GM19372 (cell line): ENCODE data around the gene CAPN1.

Experiments
- ATAC-seq: cut with Tn5 transposase; IDR thresholded peaks from one replicate; pipeline ENCODE4 v1.9.1; 2021; ENCODE audit warnings: mild to moderate bottlenecking, low read depth, moderate library complexity; ENCODE audit not compliant: unreplicated experiment

The CAPN1 gene

DNA sequence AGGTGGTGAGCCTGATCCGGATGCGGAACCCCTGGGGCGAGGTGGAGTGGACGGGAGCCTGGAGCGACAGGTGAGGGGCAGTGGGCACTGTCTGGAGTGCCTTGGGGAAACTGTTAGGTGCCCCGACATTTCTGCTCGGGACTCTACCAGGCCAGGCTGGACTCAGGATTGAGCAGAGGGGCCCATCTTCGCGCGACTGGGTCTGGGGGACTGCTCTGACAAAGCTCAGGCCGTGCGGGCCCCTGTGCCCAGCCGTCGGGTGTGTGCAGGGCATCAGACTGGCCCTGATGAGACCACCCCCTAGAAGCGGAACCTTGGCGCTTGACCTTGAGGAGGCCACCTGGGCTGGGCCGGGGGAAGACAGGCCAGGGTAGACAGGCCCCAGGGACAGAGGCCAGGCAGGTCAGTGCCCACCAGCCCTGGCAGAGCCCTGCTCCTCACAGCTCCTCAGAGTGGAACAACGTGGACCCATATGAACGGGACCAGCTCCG is 6.3 kb downstream of the CAPN1 start:
- ATAC-seq: no peak

DNA sequence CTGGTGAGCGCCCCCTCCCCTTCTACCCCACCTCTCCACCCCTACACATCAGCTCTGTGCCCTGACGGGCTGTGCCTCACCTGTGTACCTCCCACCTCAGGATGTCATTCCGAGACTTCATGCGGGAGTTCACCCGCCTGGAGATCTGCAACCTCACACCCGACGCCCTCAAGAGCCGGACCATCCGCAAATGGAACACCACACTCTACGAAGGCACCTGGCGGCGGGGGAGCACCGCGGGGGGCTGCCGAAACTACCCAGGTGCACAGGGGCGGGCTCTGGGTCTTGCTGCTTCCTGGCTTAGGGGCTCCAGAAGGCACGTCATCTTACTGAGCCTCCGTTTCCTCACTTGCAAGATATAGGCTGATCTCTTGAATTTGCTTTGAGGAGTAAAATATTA is 6.8 kb downstream of the CAPN1 start:
- no peak for ATAC-seq

DNA sequence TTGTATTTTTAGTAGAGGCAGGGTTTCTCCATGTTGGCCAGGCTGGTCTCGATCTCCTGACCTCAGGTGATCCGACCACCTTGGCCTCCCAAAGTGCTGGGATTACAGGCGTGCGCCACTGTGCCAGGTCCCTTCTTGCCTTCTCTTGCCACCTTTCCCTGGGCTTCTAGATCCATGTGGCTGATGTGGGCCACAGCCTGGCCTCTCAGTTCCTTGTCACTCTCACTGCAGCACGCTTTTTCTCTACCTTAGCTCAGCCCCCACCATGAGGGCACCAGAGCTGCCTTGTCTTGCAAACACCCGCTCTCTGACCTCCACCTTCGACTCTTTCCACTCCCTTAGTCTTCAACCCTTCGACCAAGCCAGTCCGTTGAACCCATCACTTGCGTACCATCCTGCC is 7.5 kb downstream of the CAPN1 start:
- no peak for ATAC-seq

DNA sequence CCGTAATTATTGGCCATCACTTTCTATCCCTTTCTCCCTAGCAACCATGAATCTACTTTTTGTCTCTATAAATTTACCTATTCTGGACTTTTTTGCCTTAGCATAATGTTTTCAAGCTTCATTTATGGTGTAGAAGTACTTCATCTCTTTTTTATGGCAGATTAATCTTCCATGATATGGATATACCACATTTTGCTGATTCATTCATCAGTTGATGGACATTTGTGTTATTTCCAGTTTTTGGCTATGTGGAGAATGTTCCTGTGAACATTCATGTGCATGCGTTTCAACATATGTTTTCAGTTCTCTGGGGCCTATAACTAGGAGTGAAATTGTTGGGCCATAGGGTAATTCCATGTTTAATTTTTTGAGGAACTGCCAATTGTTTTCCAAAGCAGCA is 12.8 kb downstream of the CAPN1 start:
- no peak for ATAC-seq

DNA sequence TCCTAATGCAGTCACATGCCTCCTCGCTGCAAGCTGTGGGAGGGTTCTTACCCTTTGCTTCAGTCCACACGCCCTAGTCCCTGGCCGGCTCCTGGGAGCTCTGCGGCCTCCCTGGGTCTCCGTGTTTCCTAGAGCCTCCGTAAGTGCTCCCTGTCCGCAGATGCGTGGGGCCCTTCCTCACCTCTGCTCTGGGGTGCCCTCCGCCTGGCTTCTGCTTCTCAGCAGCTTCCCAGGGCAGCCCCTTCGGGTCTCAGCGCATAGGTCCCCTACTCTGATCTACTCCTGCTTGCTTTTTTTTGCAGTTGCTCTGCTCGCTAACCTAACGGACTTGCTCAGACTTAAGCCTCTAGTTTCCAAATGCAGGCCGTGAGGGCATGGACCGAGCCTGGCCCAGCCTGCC is 22.4 kb downstream of the CAPN1 start:
- ATAC-seq: no peak

DNA sequence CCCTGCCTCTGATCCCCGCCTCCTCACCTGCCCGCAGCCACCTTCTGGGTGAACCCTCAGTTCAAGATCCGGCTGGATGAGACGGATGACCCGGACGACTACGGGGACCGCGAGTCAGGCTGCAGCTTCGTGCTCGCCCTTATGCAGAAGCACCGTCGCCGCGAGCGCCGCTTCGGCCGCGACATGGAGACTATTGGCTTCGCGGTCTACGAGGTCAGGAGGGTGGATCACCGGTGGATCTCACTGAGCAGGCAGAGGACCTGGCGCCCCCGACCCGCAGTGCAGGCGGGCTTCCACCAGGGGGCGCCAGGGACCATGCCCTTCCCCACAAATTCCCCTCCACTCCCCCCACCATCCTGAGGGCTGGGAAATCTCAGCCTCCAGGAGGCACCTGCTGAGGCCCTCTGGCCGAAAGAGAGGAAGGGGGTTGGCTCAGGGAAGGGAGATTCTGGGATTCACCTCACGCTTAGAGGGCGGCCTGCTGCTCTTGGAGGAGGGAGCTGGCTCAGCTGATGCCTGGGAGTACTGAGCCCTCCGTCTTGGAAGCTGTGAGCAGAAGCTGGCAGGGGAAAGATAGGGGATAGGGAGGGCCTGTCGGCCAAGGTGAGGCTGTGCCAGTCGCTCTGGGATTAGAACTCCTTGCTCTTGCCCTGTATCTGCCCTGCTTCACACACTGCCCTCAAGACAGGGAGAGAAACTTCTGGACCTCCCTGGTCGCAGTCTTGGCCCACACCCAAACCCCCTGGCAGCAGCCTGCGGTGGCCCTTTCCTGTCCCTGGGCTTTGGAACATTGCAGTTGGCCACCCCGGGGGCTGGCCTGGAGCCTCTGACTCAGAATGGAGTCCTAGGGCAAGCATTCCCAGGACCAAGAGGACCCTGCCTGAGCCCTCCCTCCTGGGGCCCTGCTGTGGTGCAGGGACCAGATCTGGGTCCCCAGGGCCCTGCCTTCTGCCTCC is 23.2 kb downstream of the CAPN1 start:
- no peak for ATAC-seq

DNA sequence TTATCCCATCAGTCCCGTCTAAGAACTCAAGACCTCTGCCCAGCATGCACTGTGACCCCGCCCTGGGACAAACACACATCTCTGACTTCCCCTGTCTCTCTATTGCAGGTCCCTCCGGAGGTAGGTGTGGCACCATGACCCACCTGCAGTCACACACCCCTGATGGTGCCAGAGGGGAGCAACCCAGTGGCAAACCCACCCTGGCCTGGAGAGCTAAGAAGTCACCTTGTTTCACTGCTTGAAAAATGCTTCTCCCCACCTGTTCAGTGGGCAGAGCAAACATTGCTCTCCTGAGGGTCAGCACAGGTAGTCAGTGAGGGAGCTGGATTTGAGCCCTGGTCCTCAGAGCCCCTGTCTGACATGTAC is 23.9 kb downstream of the CAPN1 start:
- no peak for ATAC-seq

DNA sequence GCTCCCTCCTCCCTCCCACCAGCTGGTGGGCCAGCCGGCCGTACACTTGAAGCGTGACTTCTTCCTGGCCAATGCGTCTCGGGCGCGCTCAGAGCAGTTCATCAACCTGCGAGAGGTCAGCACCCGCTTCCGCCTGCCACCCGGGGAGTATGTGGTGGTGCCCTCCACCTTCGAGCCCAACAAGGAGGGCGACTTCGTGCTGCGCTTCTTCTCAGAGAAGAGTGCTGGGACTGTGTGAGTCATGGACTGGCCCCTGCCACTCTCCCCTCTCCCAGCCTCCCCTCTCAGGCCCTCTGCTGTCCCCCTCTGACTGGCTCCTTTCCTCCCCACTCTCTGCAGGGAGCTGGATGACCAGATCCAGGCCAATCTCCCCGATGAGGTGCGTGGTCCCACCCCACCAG is 24.7 kb downstream of the CAPN1 start:
- ATAC-seq: no peak

DNA sequence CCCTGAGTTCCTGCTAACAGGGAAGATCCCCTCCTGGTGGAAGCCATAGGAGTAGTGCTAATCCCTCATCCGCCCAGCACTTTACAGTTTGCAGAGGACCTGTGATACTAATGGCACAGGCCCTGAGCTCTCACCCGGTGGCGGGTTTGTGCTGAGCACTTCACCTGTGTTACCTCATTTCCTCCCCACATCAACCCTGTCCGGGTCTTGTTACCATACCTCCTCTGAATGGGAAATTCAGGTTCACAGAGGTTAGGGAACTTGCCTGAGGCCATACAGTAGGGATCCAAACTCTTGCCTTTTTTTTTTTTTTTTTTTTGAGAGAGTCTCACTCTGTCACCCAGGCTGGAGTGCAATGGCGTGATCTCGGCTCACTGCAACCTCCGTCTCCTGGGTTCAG is 25.2 kb downstream of the CAPN1 start:
- no peak for ATAC-seq

DNA sequence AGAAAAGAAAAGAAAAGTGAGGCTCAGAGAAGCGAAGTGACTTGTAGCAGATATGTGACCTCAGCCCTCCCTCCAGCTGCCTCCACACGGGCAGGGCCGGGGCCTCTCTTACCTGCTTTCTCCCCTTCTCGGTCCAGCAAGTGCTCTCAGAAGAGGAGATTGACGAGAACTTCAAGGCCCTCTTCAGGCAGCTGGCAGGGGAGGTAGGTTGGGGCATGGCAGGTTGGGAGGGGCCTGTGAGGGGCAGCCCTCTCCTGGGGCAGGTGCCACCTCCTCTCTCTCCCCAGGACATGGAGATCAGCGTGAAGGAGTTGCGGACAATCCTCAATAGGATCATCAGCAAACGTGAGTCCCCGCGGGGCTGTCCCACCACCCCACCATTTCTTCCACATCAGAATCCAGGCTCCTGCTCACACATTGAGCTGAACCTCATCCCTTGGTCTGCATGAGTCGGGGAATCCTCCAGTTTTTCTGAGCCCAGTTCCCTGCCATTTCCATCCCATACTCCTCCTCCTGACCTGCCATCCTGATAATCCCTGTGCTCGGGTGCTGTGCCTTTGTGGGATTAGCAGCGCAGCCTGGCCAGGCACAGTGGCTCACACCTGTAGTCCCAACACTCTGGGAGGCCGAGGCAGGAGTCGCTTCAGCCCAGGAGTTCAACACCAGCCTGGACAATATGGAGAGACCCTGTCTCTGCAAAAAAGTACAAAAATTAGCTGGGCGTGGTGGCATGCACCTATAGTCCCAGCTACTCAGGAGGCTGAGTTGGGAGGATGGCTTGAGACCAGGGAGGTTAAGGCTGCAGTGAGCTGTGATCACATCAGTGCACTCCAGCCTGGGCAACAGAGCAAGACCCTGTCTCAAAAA is 26.4 kb downstream of the CAPN1 start:
- ATAC-seq: no peak

DNA sequence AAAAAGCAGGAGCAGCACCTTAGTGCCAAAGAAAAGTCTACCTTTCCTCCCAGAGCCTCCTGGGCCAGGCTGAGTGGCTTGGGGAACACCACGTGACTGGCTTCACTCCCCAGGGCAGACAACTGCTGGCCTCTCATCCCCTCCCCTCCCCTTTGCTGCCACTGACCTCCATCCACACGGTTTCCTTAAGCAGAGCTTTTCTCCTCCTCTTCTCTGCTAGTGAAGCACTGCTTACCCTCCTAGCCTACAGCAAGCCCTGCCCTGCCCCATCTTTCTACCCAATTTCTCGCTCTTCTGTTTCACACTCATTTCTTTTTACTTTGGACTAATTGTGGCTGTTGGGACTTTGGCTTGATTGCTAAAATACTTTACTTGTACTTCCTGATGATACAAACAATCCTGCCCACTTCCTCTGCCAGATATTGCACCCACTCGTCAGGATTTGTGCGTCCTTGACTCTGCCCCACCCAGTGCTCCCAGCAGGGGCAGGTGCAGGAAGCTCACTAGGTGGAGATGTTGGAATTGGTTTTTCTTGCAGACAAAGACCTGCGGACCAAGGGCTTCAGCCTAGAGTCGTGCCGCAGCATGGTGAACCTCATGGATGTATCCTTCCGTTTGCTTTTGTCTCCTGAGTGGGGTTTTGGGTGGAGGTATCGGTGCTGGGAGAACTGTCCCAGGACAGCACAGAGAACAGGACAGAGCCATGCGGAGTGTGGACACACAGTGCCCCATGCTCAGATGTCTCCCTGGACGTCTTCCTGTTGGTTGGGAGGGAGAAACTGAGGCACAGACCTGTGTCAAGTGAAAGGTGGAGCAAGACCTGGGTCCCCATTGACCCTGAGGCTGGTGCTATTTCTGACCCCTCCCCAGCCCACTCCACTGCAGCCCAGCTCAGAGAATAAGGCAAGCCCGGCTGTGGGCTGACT is 27.3 kb downstream of the CAPN1 start:
- no peak for ATAC-seq

DNA sequence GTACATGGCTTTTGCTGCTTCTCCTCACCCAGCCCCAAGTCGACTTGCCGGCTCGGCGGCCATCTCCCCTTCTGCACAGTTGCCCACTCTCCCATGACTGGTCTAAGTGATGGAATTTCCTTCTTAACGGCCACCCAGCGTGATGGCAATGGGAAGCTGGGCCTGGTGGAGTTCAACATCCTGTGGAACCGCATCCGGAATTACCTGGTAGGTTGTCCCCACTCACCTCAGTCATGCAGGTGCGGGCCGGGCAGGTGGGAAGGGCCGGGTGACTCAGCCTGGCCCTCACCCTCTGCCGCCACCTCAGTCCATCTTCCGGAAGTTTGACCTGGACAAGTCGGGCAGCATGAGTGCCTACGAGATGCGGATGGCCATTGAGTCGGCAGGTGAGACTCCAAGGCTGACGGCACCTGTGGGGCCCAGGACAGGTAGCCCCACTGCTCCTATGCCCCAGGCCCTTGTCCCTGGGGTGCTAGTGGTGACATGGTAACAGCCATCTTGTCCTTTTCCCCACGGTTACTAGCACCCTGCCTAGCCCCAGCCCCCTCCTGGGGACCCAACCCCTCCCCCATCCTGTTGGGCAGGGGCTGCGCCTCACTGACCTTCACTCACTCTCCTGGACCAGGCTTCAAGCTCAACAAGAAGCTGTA is 28.1 kb downstream of the CAPN1 start:
- no peak for ATAC-seq

DNA sequence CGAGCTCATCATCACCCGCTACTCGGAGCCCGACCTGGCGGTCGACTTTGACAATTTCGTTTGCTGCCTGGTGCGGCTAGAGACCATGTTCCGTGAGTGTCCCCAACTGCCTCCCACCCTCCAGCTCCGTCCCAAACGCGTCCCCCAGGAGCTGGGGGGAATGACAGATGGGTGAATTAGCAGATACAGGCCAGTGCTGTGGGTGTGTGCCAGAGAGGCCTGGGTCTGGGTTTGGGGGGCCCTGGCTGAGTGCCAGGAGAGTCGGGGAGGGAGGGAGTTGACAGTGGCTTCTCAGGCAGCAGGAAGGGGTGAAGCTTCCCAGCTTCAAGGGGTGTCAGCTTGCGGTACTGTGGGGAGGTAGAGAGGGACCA is 28.6 kb downstream of the CAPN1 start:
- no peak for ATAC-seq

DNA sequence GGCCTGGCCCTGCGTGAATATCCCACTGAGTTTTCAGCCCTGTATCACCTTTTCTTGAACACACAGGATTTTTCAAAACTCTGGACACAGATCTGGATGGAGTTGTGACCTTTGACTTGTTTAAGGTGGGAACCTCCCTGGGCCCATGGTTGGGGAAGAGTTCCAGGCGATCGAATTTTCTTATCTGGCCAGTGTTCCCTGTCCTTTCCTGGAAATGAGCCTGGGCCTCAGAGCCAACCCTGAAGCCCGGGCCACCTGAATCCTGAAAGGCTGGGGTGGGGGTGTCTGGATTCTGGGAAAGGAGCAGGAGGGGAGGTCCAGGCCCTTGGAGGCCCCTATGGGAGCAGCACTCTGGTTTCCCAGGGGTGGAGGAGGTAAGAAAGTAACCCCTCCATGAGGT is 29.0 kb downstream of the CAPN1 start:
- ATAC-seq: no peak

DNA sequence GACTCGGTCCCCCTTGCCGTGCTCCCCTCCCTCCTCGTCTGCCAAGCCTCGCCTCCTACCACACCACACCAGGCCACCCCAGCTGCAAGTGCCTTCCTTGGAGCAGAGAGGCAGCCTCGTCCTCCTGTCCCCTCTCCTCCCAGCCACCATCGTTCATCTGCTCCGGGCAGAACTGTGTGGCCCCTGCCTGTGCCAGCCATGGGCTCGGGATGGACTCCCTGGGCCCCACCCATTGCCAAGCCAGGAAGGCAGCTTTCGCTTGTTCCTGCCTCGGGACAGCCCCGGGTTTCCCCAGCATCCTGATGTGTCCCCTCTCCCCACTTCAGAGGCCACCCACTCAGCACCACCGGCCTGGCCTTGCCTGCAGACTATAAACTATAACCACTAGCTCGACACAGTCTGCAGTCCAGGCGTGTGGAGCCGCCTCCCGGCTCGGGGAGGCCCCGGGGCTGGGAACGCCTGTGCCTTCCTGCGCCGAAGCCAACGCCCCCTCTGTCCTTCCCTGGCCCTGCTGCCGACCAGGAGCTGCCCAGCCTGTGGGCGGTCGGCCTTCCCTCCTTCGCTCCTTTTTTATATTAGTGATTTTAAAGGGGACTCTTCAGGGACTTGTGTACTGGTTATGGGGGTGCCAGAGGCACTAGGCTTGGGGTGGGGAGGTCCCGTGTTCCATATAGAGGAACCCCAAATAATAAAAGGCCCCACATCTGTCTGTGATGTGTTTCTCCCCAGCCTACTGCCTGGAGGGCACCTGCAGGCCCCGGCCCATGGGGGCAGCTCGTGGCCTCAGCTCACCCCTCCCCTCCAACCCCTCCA is 29.8 kb downstream of the CAPN1 start:
- no peak for ATAC-seq

DNA sequence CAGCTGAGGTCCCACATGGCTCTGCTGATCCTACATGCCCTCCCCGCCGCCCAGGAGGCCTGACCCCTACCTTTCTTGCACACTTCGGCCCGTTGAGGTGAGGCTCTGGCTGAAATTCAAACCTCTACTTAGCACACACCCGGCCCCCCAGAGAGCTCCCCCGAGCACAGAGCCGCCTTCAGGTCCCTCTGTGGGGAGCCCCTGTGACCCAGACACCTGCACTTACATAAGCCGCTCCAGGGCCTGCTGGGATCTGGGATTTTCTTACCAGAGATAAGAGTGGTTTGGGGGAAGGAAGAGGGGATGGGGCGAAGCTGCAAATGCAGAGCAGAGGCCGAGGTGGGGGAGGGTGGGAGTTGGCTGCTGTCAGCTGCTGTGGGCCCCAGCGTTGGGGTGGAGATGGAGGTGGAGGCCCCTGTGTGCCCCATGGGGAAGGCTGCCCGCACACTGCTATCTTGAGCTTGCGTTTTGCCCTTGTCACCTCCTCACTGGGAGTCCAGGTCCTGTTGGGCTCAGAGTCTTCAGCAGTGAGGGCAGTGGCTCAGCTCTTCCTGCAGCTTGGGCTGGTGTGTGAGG is 30.6 kb downstream of the CAPN1 start:
- no peak for ATAC-seq

DNA sequence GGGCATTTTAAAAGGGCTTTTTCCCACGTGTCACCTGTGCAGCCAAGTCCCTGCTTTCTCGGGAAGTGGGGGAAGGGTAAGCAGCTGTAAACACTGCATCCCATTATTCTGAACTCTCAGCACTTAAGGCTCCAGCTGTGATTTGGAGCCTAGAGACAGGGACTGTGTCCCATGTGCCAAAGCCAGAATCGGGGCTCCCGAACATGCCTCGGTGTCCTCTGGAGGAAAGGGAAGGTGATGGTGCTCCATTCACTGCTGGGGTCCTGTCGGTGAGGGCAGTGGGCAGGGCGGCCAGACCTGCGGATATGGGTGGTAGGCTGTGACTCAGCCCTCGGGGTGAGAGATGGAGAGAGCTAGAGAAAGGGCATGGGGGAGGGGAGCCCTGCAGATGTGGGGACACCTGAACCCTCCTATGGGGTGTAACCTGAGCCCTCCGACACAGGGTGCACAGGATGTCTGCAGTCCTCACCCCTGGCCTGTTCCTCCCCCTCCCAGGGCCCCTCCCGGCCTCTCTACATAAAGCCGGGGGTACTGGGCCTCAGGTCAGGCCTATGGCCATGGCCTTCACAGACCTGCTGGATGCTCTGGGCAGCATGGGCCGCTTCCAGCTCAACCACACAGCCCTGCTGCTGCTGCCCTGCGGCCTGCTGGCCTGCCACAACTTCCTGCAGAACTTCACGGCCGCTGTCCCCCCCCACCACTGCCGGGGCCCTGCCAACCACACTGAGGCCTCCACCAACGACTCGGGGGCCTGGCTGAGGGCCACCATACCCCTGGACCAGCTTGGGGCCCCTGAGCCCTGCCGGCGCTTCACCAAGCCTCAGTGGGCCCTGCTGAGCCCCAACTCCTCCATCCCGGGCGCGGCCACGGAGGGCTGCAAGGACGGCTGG is 31.8 kb downstream of the CAPN1 start:
- ATAC-seq: no peak
